ENCODE measurements around the gene PECR.
"Not testable (repeated sequence)": the region's sequence is repeated elsewhere in the genome, so short reads cannot be mapped to it uniquely, and the experiment has no call there.

Gene PECR

GRCh38 chr2:216014006-216014405 lies 67.6 kb downstream of the PECR start:
- Mint-ChIP-seq H3K4me1 (ENCODE audit: low read depth) (peaks cover 59% of the 10 kb centered on the region), H3K36me3 (ENCODE audit: low read depth) (peaks cover 4% of the 10 kb centered on the region), H3K27ac (peak overlapping the region; percentile 12), H3K9me3 (no peaks in the 10 kb centered on the region), H3K27me3 (no peaks in the 10 kb centered on the region), H3K4me3 (peak overlapping the region; percentile 86)

GRCh38 chr2:216013080-216013909 lies 68.3 kb downstream of the PECR start, which contains the start of gene MREG:
TSS of gene MREG (minus strand) at chr2:216013551. CDS start at chr2:216013327, 224 bp downstream.
- Mint-ChIP-seq H3K4me1 (ENCODE audit: low read depth) (peaks cover 59% of the 10 kb centered on the region), H3K9me3 (no peaks in the 10 kb centered on the region), H3K27me3 (no peaks in the 10 kb centered on the region), H3K36me3 (ENCODE audit: low read depth) (peaks cover 4% of the 10 kb centered on the region), H3K27ac (peak within 1 kb of the TSS; percentile 57), H3K4me3 (peak within 1 kb of the TSS; percentile 86)

- Mint-ChIP-seq H3K9me3 (no peaks in the 10 kb centered on the region), H3K27me3 (no peaks in the 10 kb centered on the region), H3K36me3 (ENCODE audit: low read depth) (peaks cover 4% of the 10 kb centered on the region), H3K27ac (peak overlapping the region; percentile 57), H3K4me3 (peak overlapping the region; percentile 86), H3K4me1 (ENCODE audit: low read depth) (peaks cover 59% of the 10 kb centered on the region)
Observed at GRCh38 chr2:216012830-216013079, 68.9 kb downstream of the PECR start.

DNA sequence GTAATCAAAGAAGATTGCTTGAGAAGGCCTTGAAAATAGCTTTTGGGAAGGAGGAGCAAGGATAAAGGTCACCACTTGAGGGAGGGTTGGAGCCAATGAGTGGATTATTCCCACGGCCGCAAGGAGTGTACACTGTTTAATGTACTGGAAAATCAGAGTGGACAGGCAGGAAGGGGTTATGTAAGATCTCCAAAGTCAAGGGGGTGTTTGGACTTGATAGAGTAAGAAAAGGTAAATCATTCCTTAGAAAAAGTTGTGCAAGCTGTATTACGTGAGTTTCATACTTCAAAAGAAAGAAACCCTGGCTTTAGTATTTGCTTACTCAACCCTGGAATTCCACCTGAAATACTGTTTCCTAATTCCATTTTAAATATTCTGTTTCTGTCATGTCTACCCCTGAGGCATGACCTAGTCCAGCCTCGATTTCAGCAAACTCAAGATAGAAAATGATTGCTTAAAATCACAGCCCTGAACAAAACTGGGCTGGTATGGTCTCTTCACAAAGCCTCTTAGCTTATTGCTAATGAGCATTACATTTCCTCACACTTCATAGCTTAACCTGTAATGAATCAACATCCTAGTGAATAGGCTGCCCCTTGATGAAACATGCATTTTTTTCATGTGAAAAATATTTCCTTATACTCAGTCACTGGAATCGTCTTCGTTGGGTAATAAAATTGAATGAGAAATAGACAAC lies 69.3 kb downstream of the PECR start:
- Mint-ChIP-seq H3K27ac (peak overlapping the region; percentile 57), H3K4me3 (peak overlapping the region; percentile 86), H3K27me3 (no peaks in the 10 kb centered on the region), H3K36me3 (ENCODE audit: low read depth) (peaks cover 4% of the 10 kb centered on the region), H3K4me1 (ENCODE audit: low read depth) (peaks cover 58% of the 10 kb centered on the region), H3K9me3 (no peaks in the 10 kb centered on the region)

DNA sequence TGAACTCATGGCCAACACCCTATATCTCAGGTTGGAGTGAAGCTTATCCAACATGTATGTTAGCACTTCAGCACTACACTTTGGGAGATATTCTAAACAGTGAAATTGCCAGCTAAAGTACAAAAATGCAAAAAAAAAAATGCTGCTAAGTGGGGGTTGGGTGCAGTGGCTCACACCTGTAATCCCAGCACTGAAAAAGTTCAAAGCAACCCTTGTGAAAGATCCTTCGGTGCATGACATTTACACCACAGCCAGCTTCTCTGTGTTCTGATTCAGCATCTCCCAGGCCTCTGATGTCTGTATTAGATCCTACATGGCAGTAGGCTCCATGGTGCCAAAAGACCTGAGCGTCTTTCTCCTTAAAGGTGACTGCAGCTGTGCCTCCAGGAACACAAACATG lies 72.4 kb downstream of the PECR start:
- not testable (repeated sequence) for H3K4me3 Mint-ChIP-seq; H3K27me3 Mint-ChIP-seq; H3K36me3 Mint-ChIP-seq (ENCODE audit: low read depth); H3K9me3 Mint-ChIP-seq; H3K27ac Mint-ChIP-seq
- peaks cover 59% of the 10 kb centered on the region for H3K4me1 Mint-ChIP-seq (ENCODE audit: low read depth)

DNA sequence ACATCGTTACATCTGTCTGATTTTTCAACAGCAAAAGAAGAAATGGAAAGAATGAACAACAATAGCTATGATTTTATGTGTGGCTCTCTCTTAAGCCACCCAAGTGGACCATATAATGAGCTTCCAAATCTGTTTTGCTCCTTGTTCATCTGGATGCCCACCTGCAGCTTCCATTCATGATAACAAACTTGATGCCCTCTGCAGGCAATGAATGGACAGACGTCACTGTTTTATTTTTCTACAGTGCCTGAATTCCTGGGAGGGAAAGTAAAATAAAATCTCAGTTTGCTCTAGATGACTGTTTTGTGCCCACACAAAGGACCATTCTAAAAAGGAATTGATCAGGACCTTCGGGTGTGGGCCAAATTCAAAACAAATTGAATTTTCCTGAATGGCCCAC lies 73.2 kb downstream of the PECR start:
- Mint-ChIP-seq H3K36me3 (ENCODE audit: low read depth) (peaks cover 4% of the 10 kb centered on the region), H3K4me1 (ENCODE audit: low read depth) (peaks cover 60% of the 10 kb centered on the region), H3K27ac (no peak overlapping the region), H3K27me3 (no peaks in the 10 kb centered on the region), H3K4me3 (no peak overlapping the region), H3K9me3 (no peaks in the 10 kb centered on the region)

DNA sequence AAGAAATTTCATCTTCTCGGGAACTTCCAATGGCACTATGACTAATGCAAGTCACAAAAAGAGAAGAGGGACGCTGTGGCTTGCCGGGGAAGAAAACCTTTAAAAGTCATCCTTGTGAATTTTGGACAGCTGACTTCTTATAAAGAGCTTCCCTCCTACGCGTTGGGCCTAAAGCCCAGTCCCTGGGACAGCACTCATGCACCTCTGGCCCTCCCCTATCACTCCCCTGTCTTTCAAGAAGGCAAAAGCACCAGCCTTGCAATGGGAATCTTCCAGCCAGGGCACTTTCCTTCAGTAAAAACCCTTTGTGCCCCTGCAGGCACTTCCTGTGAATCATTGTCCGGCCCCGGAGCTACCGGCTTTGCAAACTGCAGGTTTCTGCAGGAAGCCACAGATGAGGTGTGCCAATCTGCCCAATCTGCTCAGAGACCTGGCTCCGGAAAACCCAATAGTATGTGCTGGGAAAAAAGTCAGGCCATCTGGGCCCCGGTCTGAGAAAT lies 75.4 kb downstream of the PECR start:
- Mint-ChIP-seq H3K4me1 (ENCODE audit: low read depth) (peaks cover 59% of the 10 kb centered on the region), H3K9me3 (no peaks in the 10 kb centered on the region), H3K36me3 (ENCODE audit: low read depth) (peaks cover 3% of the 10 kb centered on the region), H3K27me3 (no peaks in the 10 kb centered on the region), H3K27ac (peak overlapping the region; percentile 88), H3K4me3 (peak overlapping the region; percentile 70)

- Mint-ChIP-seq H3K27me3 (no peaks in the 10 kb centered on the region), H3K27ac (peak overlapping the region; percentile 93), H3K36me3 (ENCODE audit: low read depth) (no peaks in the 10 kb centered on the region), H3K9me3 (no peaks in the 10 kb centered on the region), H3K4me3 (peak overlapping the region; percentile 73), H3K4me1 (ENCODE audit: low read depth) (peaks cover 55% of the 10 kb centered on the region)
Observed at GRCh38 chr2:216004697-216005283, 76.8 kb downstream of the PECR start.

GRCh38 chr2:216003876-216004696 lies 77.5 kb downstream of the PECR start:
- H3K4me3 Mint-ChIP-seq, result peak overlapping the region; percentile 73
- peaks cover 54% of the 10 kb centered on the region for H3K4me1 Mint-ChIP-seq (ENCODE audit: low read depth)

DNA sequence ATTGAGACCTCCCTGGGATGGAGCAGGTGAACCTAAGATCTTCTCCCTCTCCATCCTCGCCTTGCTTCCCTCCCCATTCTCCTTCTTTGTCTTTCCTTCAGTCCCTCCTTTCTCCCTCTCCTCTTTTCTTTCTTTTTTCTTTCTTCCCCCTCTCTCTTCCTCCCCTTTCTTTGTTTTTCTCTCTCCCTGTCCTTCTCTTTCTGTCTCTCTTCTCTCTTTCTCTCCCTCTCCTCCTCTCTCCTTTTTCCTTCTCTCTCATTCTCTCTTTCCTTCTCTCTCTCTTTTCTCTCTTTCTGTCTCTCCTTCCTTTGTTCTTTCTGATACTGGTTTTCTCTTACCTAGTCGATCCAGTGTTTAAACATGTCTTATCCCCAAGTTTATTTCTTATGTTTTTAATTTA lies 78.9 kb downstream of the PECR start:
- Mint-ChIP-seq H3K4me3 (no peak overlapping the region), H3K4me1 (ENCODE audit: low read depth) (peaks cover 54% of the 10 kb centered on the region), H3K27ac (peak overlapping the region; percentile 72)

More at GRCh38 chr2:216003876-216004696, 77.5 kb downstream of the PECR start:
- Mint-ChIP-seq H3K36me3 (ENCODE audit: low read depth) (no peaks in the 10 kb centered on the region), H3K27me3 (no peaks in the 10 kb centered on the region), H3K9me3 (no peaks in the 10 kb centered on the region), H3K27ac (peak overlapping the region; percentile 93)

GRCh38 chr2:216002101-216002678 lies 79.4 kb downstream of the PECR start:
- Mint-ChIP-seq H3K4me1 (ENCODE audit: low read depth) (peaks cover 54% of the 10 kb centered on the region), H3K4me3 (no peak overlapping the region), H3K36me3 (ENCODE audit: low read depth) (peaks cover 5% of the 10 kb centered on the region), H3K27me3 (no peaks in the 10 kb centered on the region), H3K27ac (peak overlapping the region; percentile 72), H3K9me3 (no peaks in the 10 kb centered on the region)

More for the DNA sequence above, 78.9 kb downstream of the PECR start:
- peaks cover 1% of the 10 kb centered on the region for H3K36me3 Mint-ChIP-seq (ENCODE audit: low read depth)
- no peaks in the 10 kb centered on the region for H3K9me3 Mint-ChIP-seq
- no peaks in the 10 kb centered on the region for H3K27me3 Mint-ChIP-seq

GRCh38 chr2:216001216-216002100 lies 80.2 kb downstream of the PECR start:
- no peak overlapping the region for H3K27ac Mint-ChIP-seq
- peaks cover 5% of the 10 kb centered on the region for H3K36me3 Mint-ChIP-seq (ENCODE audit: low read depth)
- H3K4me3 Mint-ChIP-seq, result no peak overlapping the region
- no peaks in the 10 kb centered on the region for H3K27me3 Mint-ChIP-seq
- no peaks in the 10 kb centered on the region for H3K9me3 Mint-ChIP-seq
- H3K4me1 Mint-ChIP-seq (ENCODE audit: low read depth), result peaks cover 46% of the 10 kb centered on the region

DNA sequence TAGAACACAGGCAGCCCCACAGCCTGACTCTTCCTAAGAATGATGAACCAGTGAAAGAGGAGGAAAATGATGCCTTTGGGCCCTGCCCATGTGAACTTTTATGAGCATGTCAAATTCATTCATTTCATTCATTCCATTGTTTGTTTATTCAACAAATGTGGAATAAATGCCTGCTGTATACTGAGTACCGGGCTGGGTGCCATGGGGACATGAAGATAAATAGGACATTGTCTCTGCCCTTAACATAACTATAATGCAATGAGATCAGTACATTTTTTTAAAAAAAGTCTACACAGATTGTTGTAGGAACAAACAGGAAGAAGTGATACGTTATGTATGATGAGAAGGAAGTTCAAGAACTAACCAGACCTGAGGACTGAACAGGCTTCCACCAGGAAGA lies 83.0 kb downstream of the PECR start:
- Mint-ChIP-seq H3K36me3 (ENCODE audit: low read depth) (peaks cover 29% of the 10 kb centered on the region), H3K4me3 (no peak overlapping the region), H3K27ac (no peak overlapping the region), H3K4me1 (ENCODE audit: low read depth) (peaks cover 19% of the 10 kb centered on the region), H3K9me3 (no peaks in the 10 kb centered on the region), H3K27me3 (no peaks in the 10 kb centered on the region)
